Rectal smooth muscle tissue (tissue), 1 donor: ENCODE data around the gene SEC23A.
A peak's percentile ranks its signal among the peaks of the same experiment; 100 is the strongest.
"Not testable (repeated sequence)": the region's sequence is repeated elsewhere in the genome, so short reads cannot be mapped to it uniquely, and the experiment has no call there.

Experiments used
- H3K27ac ChIP-seq: one replicate; pipeline ENCODE4 v1.7.0; 2013; ENCODE audit warnings: low read depth, low read length, inconsistent platforms
- H3K27me3 ChIP-seq: one replicate; pipeline ENCODE4 v1.7.0; 2013; ENCODE audit warnings: low read length; ENCODE audit not compliant: control insufficient read depth, insufficient read depth
- H3K36me3 ChIP-seq: one replicate; pipeline ENCODE4 v1.7.0; 2013; ENCODE audit warnings: low read length; ENCODE audit not compliant: control insufficient read depth, insufficient read depth
- H3K4me1 ChIP-seq: one replicate; pipeline ENCODE4 v1.7.0; 2013; ENCODE audit warnings: low read length; ENCODE audit not compliant: control insufficient read depth, insufficient read depth
- H3K4me3 ChIP-seq: one replicate; pipeline ENCODE4 v1.7.0; 2013; ENCODE audit warnings: low read length
- H3K9ac ChIP-seq: one replicate; pipeline ENCODE4 v1.7.0; 2013; ENCODE audit warnings: low read length

SEC23A gene

DNA sequence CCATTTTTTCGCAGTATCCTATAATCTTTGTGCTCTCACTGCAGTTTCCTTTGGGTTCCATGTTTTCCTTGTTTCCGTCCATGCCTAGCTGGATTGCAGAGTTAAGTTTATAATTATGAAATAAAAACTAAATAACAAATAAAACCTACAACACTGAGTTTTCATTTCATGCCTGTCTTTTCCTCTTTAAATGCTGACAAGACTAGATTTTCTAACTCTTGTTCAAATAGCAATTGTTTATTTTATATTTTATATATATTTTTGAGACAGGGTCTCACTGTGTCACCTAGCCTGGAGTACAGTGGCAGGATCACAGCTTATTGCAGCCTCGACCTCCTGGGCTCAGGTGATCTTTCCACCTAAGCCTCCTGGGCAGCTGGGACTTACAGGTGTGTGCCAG, 5.8 kb upstream of the SEC23A start:
- no peak overlapping the region for H3K9ac ChIP-seq
- no peak overlapping the region for H3K27ac ChIP-seq
- H3K27me3 ChIP-seq: no peaks in the 10 kb centered on the region
- no peak overlapping the region for H3K4me3 ChIP-seq
- H3K4me1 ChIP-seq: peaks cover 4% of the 10 kb centered on the region
- no peaks in the 10 kb centered on the region for H3K36me3 ChIP-seq

DNA sequence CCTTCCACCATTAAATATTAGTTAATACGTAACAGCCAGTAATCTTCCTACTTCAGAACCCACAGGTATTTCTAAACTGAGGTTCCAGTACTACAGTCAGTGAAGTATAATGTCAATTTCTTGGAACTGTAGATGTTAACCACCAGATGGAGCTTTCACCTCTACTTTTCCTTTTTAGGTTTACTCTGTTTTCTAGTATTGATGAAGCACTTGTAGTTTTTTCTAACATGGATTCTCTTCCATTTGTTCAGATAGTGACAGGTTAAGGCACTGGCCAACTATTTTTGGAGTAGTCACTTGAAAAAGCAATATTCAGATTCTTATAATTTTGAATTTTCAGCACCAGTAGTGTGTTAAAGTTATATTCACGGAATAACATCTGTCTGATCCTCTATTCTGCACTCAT, 4.6 kb upstream of the SEC23A start:
- H3K36me3 ChIP-seq: no peaks in the 10 kb centered on the region
- H3K9ac ChIP-seq: no peak overlapping the region
- H3K27ac ChIP-seq: no peak overlapping the region
- peaks cover 6% of the 10 kb centered on the region for H3K4me1 ChIP-seq
- no peaks in the 10 kb centered on the region for H3K27me3 ChIP-seq
- no peak overlapping the region for H3K4me3 ChIP-seq

DNA sequence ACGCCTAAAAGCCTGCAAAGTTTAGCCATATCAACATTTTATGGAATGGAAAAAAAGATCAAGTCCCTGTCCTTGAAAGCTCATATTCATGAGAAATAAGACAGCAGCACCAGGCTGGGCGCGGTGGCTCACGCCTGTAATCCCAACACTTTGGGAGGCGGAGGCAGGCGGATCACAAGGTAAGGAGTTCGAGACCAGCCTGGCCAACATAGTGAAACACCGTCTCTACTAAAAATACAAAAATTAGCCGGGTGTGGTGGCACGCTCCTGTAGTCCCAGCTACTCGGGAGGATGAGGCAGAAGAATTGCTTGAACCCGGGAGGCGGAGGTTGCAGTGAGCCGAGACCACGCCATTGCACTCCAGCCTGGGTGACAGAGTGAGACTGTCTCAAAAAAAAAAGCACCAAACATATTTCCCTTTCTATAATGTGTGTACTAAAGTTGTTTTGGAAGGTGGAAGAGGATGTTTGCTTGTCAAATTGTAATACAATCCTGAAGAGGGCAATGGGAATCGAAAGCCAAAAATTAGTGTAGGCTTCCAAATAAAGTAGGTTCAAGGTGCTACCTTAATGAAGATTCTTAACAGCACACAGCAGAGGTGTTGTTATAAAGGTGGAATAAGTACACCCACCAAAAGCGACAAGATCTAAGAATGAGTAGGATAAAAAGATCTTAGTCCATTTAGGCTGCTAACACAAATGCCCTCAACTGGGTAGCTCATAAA, 1.2 kb upstream of the SEC23A start:
- Histone ChIP-seq H3K4me3 (peak overlapping the region; percentile 98), H3K27ac (peak overlapping the region; percentile 99)
- H3K9ac ChIP-seq, H3K36me3 ChIP-seq, H3K4me1 ChIP-seq, H3K27me3 ChIP-seq: not testable (repeated sequence)

DNA sequence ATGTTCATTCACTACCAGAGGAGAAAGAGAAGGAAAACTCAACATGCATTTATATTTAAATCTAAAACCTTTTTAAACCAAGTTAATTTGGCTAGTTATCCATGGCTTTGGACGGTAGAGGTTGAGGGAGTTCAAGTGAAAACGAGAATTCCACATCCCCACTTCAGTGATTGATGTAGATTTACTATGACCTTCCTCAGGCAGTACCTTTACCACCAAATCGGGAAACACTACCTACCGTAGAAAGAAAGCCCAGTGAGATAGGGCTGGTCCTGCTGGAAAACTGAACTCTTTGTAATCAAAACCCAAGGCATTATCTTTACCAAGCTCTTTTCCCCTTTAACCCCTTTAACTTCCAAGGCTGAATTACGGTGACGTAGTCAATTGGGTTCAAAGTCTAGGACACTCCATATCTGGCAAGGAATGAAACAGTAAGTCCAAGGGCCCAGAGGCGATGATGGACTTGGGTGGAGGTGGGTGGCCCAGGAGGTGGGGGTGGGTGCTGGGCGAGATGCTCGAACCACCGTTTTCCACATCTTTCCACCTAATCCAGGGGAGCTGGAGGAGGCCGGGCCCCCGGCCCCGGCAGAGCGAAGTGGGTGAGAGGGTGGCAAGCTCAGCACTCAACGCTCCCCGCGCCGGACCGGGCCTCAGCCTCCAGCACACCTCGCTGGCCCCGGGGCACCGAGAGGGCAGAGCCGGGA, 618 bp downstream of the SEC23A start:
- H3K4me3 ChIP-seq: peak overlapping the region; percentile 98
- H3K27ac ChIP-seq: peak overlapping the region; percentile 99
- H3K27me3 ChIP-seq: no peaks in the 10 kb centered on the region
- peak overlapping the region; percentile 83 for H3K9ac ChIP-seq
- H3K36me3 ChIP-seq: no peaks in the 10 kb centered on the region
- peaks cover 6% of the 10 kb centered on the region for H3K4me1 ChIP-seq

- Histone ChIP-seq H3K4me3 (no peak overlapping the region), H3K9ac (no peak overlapping the region), H3K4me1 (peaks cover 6% of the 10 kb centered on the region), H3K27me3 (no peaks in the 10 kb centered on the region), H3K27ac (no peak overlapping the region), H3K36me3 (no peaks in the 10 kb centered on the region)
Observed at GRCh38 chr14:39099748-39100147, 3.3 kb downstream of the SEC23A start.

GRCh38 chr14:39099215-39099614, 3.8 kb downstream of the SEC23A start:
- not testable (repeated sequence) for H3K4me1 ChIP-seq, H3K4me3 ChIP-seq, H3K27me3 ChIP-seq, H3K36me3 ChIP-seq, H3K27ac ChIP-seq, H3K9ac ChIP-seq

- no peak overlapping the region for H3K9ac ChIP-seq
- no peak overlapping the region for H3K4me3 ChIP-seq
- H3K36me3 ChIP-seq: peaks cover 2% of the 10 kb centered on the region
- no peak overlapping the region for H3K27ac ChIP-seq
- no peaks in the 10 kb centered on the region for H3K27me3 ChIP-seq
- no peaks in the 10 kb centered on the region for H3K4me1 ChIP-seq
Observed at GRCh38 chr14:39097159-39097558, 5.9 kb downstream of the SEC23A start.

DNA sequence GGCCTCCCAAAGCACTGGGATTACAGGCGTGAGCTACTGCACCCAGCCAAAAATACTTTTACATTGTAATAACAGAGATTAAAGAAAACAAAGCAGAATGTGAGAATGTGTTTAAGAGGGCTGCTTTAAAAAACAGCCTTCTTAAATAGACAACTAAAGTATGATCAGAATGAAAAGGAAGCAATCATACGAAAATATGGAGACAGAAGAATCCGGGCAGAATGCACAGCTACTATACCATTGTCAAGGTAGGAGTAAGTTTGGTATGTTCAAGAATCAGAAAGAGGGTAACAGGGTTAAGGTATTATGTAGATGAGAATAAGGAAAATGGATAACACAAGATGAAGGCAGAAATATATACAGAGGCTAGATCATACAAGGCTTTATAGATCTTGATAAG, 8.5 kb downstream of the SEC23A start:
- H3K4me1 ChIP-seq: no peaks in the 10 kb centered on the region
- peaks cover 5% of the 10 kb centered on the region for H3K36me3 ChIP-seq
- no peak overlapping the region for H3K27ac ChIP-seq
- no peaks in the 10 kb centered on the region for H3K27me3 ChIP-seq
- H3K4me3 ChIP-seq: no peak overlapping the region
- no peak overlapping the region for H3K9ac ChIP-seq

GRCh38 chr14:39091716-39092115, 11.3 kb downstream of the SEC23A start:
- no peak overlapping the region for H3K4me3 ChIP-seq
- H3K27ac ChIP-seq: no peak overlapping the region
- no peaks in the 10 kb centered on the region for H3K27me3 ChIP-seq
- no peaks in the 10 kb centered on the region for H3K4me1 ChIP-seq
- H3K36me3 ChIP-seq: peaks cover 5% of the 10 kb centered on the region
- H3K9ac ChIP-seq: no peak overlapping the region

GRCh38 chr14:39090548-39091111, 12.4 kb downstream of the SEC23A start:
- H3K9ac ChIP-seq: no peak overlapping the region
- no peaks in the 10 kb centered on the region for H3K4me1 ChIP-seq
- no peaks in the 10 kb centered on the region for H3K27me3 ChIP-seq
- no peak overlapping the region for H3K4me3 ChIP-seq
- H3K27ac ChIP-seq: no peak overlapping the region
- peaks cover 10% of the 10 kb centered on the region for H3K36me3 ChIP-seq

GRCh38 chr14:39087493-39087892, 15.5 kb downstream of the SEC23A start:
- Histone ChIP-seq H3K9ac (no peak overlapping the region), H3K4me3 (no peak overlapping the region), H3K27ac (no peak overlapping the region), H3K36me3 (peaks cover 14% of the 10 kb centered on the region), H3K4me1 (no peaks in the 10 kb centered on the region), H3K27me3 (no peaks in the 10 kb centered on the region)

GRCh38 chr14:39085933-39086332, 17.1 kb downstream of the SEC23A start:
- Histone ChIP-seq H3K27ac (no peak overlapping the region), H3K9ac (no peak overlapping the region), H3K36me3 (peaks cover 16% of the 10 kb centered on the region), H3K4me3 (no peak overlapping the region), H3K27me3 (no peaks in the 10 kb centered on the region), H3K4me1 (no peaks in the 10 kb centered on the region)

DNA sequence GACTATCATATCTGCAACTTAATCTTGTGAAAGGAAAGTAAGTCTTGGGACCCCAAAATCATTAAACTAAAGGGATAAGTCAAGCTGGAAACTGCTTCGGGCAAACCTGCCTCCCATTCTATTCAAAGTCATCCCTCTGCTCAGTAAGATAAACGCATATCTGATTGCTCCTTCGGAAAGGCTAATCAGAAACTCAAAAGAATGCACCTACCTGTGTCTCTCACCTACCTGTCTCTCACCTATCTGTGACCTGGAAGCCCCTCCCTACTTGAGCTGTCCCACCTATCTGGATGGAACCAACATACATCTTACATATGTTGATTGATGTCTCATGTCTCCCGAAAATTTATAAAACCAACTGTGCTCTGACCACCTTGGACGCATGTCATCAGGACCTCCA, 19.9 kb downstream of the SEC23A start:
- Histone ChIP-seq H3K36me3 (peaks cover 16% of the 10 kb centered on the region), H3K4me1 (no peaks in the 10 kb centered on the region), H3K27ac (no peak overlapping the region), H3K27me3 (no peaks in the 10 kb centered on the region), H3K4me3 (no peak overlapping the region), H3K9ac (no peak overlapping the region)
